Left lung (tissue), 10 donors: Measurements from ENCODE around the gene SFRP4. TPM values are rescaled to one million over a fixed set of nuclear protein-coding genes. Genes with fewer than 3 reads are reported as not detected.
"Not testable (repeated sequence)": the region's sequence is repeated elsewhere in the genome, so short reads cannot be mapped to it uniquely, and the experiment has no call there.

Experiments
- ATAC-seq: fragments of 200-7000 bp; cut with Tn5 transposase; one replicate; pipeline ENCODE4 v1.9.1; 2020; ENCODE audit warnings: moderate library complexity
- DNase-seq, 4 donors: peaks; one replicate each; pipeline ENCODE4 v3.0.0-alpha.2; 2013 to 2020
- H3K27ac ChIP-seq, 2 donors: fragments of 200-600 bp; sonication (generic) in 1 of 2; one replicate each; pipeline versions ENCODE4 v1.5.0 to v1.8.0; 2020 to 2021
- H3K27me3 ChIP-seq, 2 donors: fragments of 200-600 bp; sonication (generic) in 1 of 2; one replicate each; pipeline versions ENCODE4 v1.5.0 to v1.8.0; 2020 to 2021
- H3K36me3 ChIP-seq, 2 donors: fragments of 200-600 bp; sonication (generic) in 1 of 2; one replicate each; pipeline versions ENCODE4 v1.5.0 to v1.8.0; 2020 to 2021
- H3K4me1 ChIP-seq, 2 donors: fragments of 200-600 bp; one replicate each; pipeline ENCODE4 v1.8.0; 2021
- H3K4me3 ChIP-seq, 2 donors: fragments of 200-600 bp; sonication (generic) in 1 of 2; one replicate each; pipeline versions ENCODE4 v1.5.0 to v1.8.0; 2020 to 2021; ENCODE audit warnings: mild to moderate bottlenecking in 1 of 2
- H3K9me3 ChIP-seq, 2 donors: fragments of 200-600 bp; sonication (generic) in 1 of 2; one replicate each; pipeline versions ENCODE4 v1.5.0 to v1.8.0; 2020 to 2021
- CTCF ChIP-seq, 2 donors: fragments of 200-600 bp; sonication (generic) in 1 of 2; IDR thresholded peaks; one replicate each; pipeline versions ENCODE4 v1.5.0 to v1.8.0; 2021; ENCODE audit warnings: antibody characterized with exemption in 2 of 2
- intact Hi-C, 2 donors: fragments of 100-400 bp; cut with DNase I; formaldehyde crosslinking; loops; one replicate each; pipeline versions ENCODE4 v1.11.2 to v1.14.2; 2022
- polyA plus RNA-seq, 6 donors: library from polyadenylated mRNA; unstranded; fragments of 120-200 nt; gene quantifications; one replicate each; pipeline ENCODE4 v1.2.1, GENCODE V29; 2013; ENCODE audit not compliant: insufficient read length in 6 of 6
- total RNA-seq, 2 donors: library from RNA; stranded (reverse); fragmentation: NEBNext Ultra II Directional; extraction: Animal tissue kit (Norgen Biotek cat#: 25700); gene quantifications; one replicate each; pipeline ENCODE4 v1.2.1, GENCODE V29; 2021
- donor health status: DM: no; HTN: yes; CAD: no.
- donor health status: DM: no; HTN: no; CAD: no.

SFRP4 gene
- total and polyA plus RNA-seq, 8 donors, result 0.43 to 37.3 (median 1.4) TPM

- Histone ChIP-seq H3K4me1 (no peaks in the 10 kb centered on the region), H3K9me3 (no peaks in the 10 kb centered on the region), H3K27me3 (no peaks in the 10 kb centered on the region), H3K27ac (no peak overlapping the region), H3K4me3 (no peak overlapping the region), H3K36me3 (peaks cover 0 to 5% of the 10 kb centered on the region in 2 donors)
- no peak for TF ChIP-seq CTCF (IDR thresholded peaks at IDR 0.05)
- intact Hi-C loops, result no loop called here
- ATAC-seq (no peak), DNase-seq (peak in 1 of 4 donors; percentile 13)
Observed at GRCh38 chr7:37957221-37957970, 40.8 kb upstream of the SFRP4 start.

- H3K4me3 ChIP-seq, result no peak overlapping the region
- DNase-seq (no peak), ATAC-seq (no peak)
- no peaks in the 10 kb centered on the region for H3K27me3 ChIP-seq
- no peak for TF ChIP-seq CTCF (IDR thresholded peaks at IDR 0.05)
- no peaks in the 10 kb centered on the region for H3K9me3 ChIP-seq
- H3K27ac ChIP-seq, result no peak overlapping the region
- H3K4me1 ChIP-seq, result no peaks in the 10 kb centered on the region
- intact Hi-C loops, result no loop called here
- H3K36me3 ChIP-seq, result peaks cover 0 to 7% of the 10 kb centered on the region in 2 donors
Observed at GRCh38 chr7:37956791-37957190, 40.2 kb upstream of the SFRP4 start.

- H3K36me3 ChIP-seq, DNase-seq, H3K27ac ChIP-seq, ATAC-seq, H3K9me3 ChIP-seq, H3K4me1 ChIP-seq, H3K27me3 ChIP-seq, H3K4me3 ChIP-seq, intact Hi-C loops: not testable (repeated sequence)
Observed at GRCh38 chr7:37954217-37954616, 37.6 kb upstream of the SFRP4 start.

GRCh38 chr7:37952240-37952639 is 35.6 kb upstream of the SFRP4 start:
- no peak for ATAC-seq
- intact Hi-C loops, result no loop called here
- Histone ChIP-seq H3K36me3 (peaks cover 0 to 7% of the 10 kb centered on the region in 2 donors), H3K4me3 (no peak overlapping the region), H3K27ac (no peak overlapping the region), H3K9me3 (no peaks in the 10 kb centered on the region), H3K4me1 (no peaks in the 10 kb centered on the region), H3K27me3 (no peaks in the 10 kb centered on the region)
- no peak for DNase-seq
- no peak for TF ChIP-seq CTCF (IDR thresholded peaks at IDR 0.05)

GRCh38 chr7:37947941-37948210 is 31.3 kb upstream of the SFRP4 start:
- ATAC-seq, result no peak
- H3K4me3 ChIP-seq, result no peak overlapping the region
- TF ChIP-seq CTCF (IDR thresholded peaks at IDR 0.05), result no peak
- H3K4me1 ChIP-seq, result peaks cover 0 to 2% of the 10 kb centered on the region in 2 donors
- DNase-seq, result no peak
- peaks cover 0 to 7% of the 10 kb centered on the region in 2 donors for H3K36me3 ChIP-seq
- intact Hi-C loops, result no loop called here
- H3K9me3 ChIP-seq, result no peaks in the 10 kb centered on the region
- H3K27ac ChIP-seq, result no peak overlapping the region
- H3K27me3 ChIP-seq, result no peaks in the 10 kb centered on the region
